Peyer's patch (tissue), 4 donors: Measurements from ENCODE around the gene TCF7L2.

Source experiments
- POLR2A ChIP-seq, 2 donors: fragments of 450-650 bp; IDR thresholded peaks; one replicate each; pipeline ENCODE4 v1.5.1; 2017; ENCODE audit warnings: antibody characterized with exemption in 2 of 2, mild to moderate bottlenecking in 2 of 2, moderate library complexity in 2 of 2
- TF ChIP-seq, protein P1 (sequence below), 6 experiments: fragments of 450-650 bp in 4 of 6; fragments of 200-600 bp in 2 of 6; sonication (generic) in 1 of 6; IDR thresholded peaks; one replicate each; pipeline ENCODE4 v1.5.1; 2017 to 2019; ENCODE audit warnings: antibody characterized with exemption in 6 of 6, mild to moderate bottlenecking in 3 of 6, moderate library complexity in 1 of 6

DNA sequence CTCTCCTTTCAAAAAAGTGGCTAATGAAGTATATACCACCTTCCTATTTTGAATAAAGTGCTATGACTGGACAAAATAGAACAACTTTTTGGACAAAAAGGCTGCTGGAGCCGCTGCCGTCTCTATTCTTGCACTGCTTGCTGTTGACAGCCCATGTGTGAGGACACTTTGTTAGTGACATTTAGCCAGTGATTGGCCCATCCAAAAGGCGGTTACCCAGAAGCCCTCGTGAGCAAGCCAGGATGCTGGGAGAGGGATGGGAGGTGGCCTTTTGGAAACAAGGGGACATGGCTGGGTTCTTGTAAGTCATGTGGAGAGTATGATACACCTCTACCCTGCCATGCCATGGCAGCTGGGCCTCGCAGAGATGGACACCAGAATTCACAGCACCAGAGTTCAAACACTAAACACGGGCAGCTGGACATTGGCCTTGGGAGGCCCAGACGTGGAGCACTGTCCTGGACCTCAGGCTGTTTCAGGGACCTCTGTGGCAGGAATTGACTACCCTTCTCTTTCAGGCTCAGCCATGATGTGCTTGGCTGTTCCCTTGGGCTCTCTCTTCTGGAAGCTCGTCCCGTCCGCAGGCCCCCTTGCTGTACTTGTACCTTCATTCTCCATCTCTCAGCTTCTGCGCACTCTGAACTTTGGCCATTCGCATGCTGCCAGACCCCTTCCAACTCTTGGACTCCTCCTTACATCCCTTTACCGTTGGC lies 118.3 kb downstream of the TCF7L2 start:
- TF ChIP-seq, protein P1, sequence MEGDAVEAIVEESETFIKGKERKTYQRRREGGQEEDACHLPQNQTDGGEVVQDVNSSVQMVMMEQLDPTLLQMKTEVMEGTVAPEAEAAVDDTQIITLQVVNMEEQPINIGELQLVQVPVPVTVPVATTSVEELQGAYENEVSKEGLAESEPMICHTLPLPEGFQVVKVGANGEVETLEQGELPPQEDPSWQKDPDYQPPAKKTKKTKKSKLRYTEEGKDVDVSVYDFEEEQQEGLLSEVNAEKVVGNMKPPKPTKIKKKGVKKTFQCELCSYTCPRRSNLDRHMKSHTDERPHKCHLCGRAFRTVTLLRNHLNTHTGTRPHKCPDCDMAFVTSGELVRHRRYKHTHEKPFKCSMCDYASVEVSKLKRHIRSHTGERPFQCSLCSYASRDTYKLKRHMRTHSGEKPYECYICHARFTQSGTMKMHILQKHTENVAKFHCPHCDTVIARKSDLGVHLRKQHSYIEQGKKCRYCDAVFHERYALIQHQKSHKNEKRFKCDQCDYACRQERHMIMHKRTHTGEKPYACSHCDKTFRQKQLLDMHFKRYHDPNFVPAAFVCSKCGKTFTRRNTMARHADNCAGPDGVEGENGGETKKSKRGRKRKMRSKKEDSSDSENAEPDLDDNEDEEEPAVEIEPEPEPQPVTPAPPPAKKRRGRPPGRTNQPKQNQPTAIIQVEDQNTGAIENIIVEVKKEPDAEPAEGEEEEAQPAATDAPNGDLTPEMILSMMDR (IDR thresholded peaks at IDR 0.05) = no peak
- TF ChIP-seq POLR2A (IDR thresholded peaks at IDR 0.05) = no peak
